ENCODE results near the gene FKBP8.
"Not testable (repeated sequence)": the region's sequence is repeated elsewhere in the genome, so short reads cannot be mapped to it uniquely, and the experiment has no call there.

The FKBP8 gene

GRCh38 chr19:18529782-18530181, 13.6 kb downstream of the FKBP8 start:
- H3K4me3 ChIP-seq, result no peak overlapping the region
- no peak for DNase-seq (ENCODE audit: low spot score)
- no peak overlapping the region for H3K27ac ChIP-seq
- TF ChIP-seq, protein P1, sequence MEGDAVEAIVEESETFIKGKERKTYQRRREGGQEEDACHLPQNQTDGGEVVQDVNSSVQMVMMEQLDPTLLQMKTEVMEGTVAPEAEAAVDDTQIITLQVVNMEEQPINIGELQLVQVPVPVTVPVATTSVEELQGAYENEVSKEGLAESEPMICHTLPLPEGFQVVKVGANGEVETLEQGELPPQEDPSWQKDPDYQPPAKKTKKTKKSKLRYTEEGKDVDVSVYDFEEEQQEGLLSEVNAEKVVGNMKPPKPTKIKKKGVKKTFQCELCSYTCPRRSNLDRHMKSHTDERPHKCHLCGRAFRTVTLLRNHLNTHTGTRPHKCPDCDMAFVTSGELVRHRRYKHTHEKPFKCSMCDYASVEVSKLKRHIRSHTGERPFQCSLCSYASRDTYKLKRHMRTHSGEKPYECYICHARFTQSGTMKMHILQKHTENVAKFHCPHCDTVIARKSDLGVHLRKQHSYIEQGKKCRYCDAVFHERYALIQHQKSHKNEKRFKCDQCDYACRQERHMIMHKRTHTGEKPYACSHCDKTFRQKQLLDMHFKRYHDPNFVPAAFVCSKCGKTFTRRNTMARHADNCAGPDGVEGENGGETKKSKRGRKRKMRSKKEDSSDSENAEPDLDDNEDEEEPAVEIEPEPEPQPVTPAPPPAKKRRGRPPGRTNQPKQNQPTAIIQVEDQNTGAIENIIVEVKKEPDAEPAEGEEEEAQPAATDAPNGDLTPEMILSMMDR (IDR thresholded peaks at IDR 0.05), result no peak

DNA sequence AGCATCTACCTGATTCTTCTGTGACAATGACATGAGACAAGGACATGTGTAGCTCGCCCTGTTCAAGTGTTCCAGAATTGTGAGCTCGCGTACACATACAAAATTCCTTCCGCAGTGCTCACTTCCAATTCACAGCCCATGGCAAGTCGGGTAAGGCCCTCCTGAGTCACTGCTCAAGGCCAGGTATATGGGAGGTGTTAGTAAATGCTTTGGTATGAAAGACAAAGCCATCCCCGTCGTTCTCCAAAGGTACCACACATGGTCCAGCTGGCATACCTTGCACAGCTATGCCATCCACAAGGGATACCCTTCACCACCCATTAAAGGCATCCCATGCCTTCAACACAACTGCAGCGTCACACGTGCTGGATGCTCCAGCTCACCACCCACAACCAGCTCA, 17.1 kb downstream of the FKBP8 start:
- H3K4me3 ChIP-seq, result no peak overlapping the region
- H3K27ac ChIP-seq, result no peak overlapping the region
- no peak for DNase-seq (ENCODE audit: low spot score)
- TF ChIP-seq, protein P1 (IDR thresholded peaks at IDR 0.05), result no peak

GRCh38 chr19:18523841-18524240, 19.5 kb downstream of the FKBP8 start:
- no peak for DNase-seq (ENCODE audit: low spot score)
- TF ChIP-seq, protein P1 (IDR thresholded peaks at IDR 0.05), result no peak
- H3K4me3 ChIP-seq, result no peak overlapping the region
- no peak overlapping the region for H3K27ac ChIP-seq

DNA sequence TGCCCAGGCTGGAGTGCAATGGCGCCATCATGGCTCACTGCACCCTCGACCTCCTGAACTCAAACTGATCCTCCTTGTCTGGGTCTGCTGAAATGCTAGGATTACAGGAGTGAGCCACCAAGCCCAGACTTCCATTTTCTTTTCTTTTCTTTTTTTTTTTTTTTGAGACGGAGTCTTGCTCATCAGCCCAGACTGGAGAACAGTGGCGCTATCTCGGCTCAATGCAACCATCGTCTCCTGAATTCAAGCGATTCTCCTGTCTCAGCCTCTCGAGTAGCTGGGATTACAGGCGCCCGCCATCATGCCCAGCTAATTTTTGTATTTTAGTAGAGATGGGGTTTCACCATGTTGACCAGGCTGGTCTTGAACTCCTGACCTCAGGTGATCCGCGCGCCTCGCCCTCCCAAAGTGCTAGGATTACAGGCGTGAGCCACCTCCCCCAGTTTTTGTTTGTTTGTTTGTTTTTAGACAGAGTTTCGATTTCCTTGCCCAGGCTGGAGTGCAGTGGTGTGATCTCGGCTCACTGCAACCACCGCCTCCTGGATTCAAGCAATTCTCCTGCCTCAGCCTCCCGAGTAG, 20.4 kb downstream of the FKBP8 start:
- H3K4me3 ChIP-seq, result peak overlapping the region; percentile 29
- DNase-seq (ENCODE audit: low spot score), result not testable (repeated sequence)
- peak overlapping the region; percentile 44 to 49 for H3K27ac ChIP-seq

- peak; percentile 100 for DNase-seq (ENCODE audit: low spot score)
- TF ChIP-seq, protein P1 (IDR thresholded peaks at IDR 0.05), result no peak
- Histone ChIP-seq H3K4me3 (peak overlapping the region; percentile 93), H3K27ac (peak overlapping the region; percentile 97 to 98)
Observed at GRCh38 chr19:18522124-18522861, 21.1 kb downstream of the FKBP8 start.

DNA sequence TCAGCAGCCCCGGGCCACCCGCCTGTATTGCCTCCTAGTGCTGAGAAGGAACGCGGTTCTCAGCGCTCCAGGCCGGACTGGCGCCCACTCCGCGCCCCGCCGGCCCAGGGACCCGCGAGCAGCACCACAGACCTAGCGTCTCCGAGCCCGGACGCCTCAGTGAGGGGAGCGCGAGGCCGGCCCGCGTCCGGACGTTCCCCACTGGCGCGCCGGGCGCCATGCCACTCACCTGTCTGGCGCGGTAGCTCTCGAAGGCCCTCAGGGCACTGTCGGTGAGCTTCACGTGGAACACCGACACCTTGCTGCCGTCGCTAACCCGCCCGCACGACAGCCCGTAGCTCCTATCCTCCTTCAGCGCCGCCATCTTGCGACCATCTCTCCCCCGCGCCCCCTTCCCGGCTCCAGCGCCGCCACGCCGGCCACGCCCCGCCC, 21.7 kb downstream of the FKBP8 start, which contains the start of gene ELL:
Gene ELL, minus strand, starts transcription at position 379 of the 432 bp plus-strand sequence. Its CDS starts 15 bp downstream, at position 364.
- no peak for DNase-seq (ENCODE audit: low spot score)
- H3K4me3 ChIP-seq, result peak within 1 kb of the TSS; percentile 93
- TF ChIP-seq, protein P1 (IDR thresholded peaks at IDR 0.05), result no peak
- H3K27ac ChIP-seq, result peak within 1 kb of the TSS; percentile 97 to 98

GRCh38 chr19:18520848-18521691, 22.3 kb downstream of the FKBP8 start:
- TF ChIP-seq, protein P1 (IDR thresholded peaks at IDR 0.05), result no peak
- peak overlapping the region; percentile 93 for H3K4me3 ChIP-seq
- peak; percentile 86 for DNase-seq (ENCODE audit: low spot score)
- H3K27ac ChIP-seq, result peak overlapping the region; percentile 97 to 98
